ENCODE results near the gene IGF2BP1.

Gene IGF2BP1

GRCh38 chr17:49104511-49105074 is 107.4 kb downstream of the IGF2BP1 start:
- DNase-seq, result no peak

Data from CD4-positive, alpha-beta T cell treated with Interleukin-21 for 1 hour (primary cell).